BE2C (cell line): ENCODE results near the gene CHD6.

Experiments
- DNase-seq: peaks from one replicate; pipeline ENCODE4 v3.0.0-alpha.2; 2020
- H3K27me3 ChIP-seq: fragments of 250-450 bp; sonication (Bioruptor Pico); 2 replicates; pipeline ENCODE4 v1.5.1; 2020; ENCODE audit warnings: mild to moderate bottlenecking
- H3K36me3 ChIP-seq: fragments of 250-450 bp; sonication (Bioruptor Pico); 2 replicates; pipeline ENCODE4 v1.5.1; 2020; ENCODE audit warnings: mild to moderate bottlenecking
- H3K4me1 ChIP-seq: fragments of 250-450 bp; sonication (Bioruptor Pico); 2 replicates; pipeline ENCODE4 v1.5.1; 2020
- H3K4me3 ChIP-seq: 2 replicates; pipeline ENCODE4 v1.5.1; 2011; ENCODE audit warnings: low read depth, low read length
- H3K9me3 ChIP-seq: fragments of 250-450 bp; sonication (Bioruptor Pico); 2 replicates; pipeline ENCODE4 v1.5.1; 2020
- TF ChIP-seq, protein P1 (sequence below): IDR thresholded peaks from 2 replicates; pipeline ENCODE4 v1.5.1; 2012; ENCODE audit warnings: mild to moderate bottlenecking, low read depth, low read length

The CHD6 gene

DNA sequence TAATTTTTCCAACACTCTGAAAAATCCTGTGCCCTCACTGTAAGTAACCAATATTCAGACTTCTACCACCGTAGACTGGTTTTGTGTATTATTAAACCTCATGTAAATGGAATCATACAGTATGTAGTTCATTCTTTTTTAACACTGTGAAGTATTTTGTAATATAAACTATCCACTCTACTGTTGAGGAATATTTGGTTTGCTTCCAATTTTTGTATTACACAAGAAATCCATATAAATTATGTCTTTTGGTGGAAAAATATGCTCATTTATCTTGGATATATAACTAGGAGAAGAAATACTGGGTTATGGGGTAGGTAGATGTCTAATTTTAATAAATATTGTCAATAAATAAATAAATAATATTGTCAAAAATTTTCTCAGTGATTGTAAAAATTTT lies 116.8 kb downstream of the CHD6 start:
- TF ChIP-seq, protein P1, sequence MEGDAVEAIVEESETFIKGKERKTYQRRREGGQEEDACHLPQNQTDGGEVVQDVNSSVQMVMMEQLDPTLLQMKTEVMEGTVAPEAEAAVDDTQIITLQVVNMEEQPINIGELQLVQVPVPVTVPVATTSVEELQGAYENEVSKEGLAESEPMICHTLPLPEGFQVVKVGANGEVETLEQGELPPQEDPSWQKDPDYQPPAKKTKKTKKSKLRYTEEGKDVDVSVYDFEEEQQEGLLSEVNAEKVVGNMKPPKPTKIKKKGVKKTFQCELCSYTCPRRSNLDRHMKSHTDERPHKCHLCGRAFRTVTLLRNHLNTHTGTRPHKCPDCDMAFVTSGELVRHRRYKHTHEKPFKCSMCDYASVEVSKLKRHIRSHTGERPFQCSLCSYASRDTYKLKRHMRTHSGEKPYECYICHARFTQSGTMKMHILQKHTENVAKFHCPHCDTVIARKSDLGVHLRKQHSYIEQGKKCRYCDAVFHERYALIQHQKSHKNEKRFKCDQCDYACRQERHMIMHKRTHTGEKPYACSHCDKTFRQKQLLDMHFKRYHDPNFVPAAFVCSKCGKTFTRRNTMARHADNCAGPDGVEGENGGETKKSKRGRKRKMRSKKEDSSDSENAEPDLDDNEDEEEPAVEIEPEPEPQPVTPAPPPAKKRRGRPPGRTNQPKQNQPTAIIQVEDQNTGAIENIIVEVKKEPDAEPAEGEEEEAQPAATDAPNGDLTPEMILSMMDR: no peak
- Histone ChIP-seq H3K4me3 (no peak overlapping the region), H3K4me1 (no peaks in the 10 kb centered on the region), H3K36me3 (peaks cover 22% of the 10 kb centered on the region), H3K9me3 (no peaks in the 10 kb centered on the region), H3K27me3 (no peaks in the 10 kb centered on the region)
- DNase-seq: no peak

DNA sequence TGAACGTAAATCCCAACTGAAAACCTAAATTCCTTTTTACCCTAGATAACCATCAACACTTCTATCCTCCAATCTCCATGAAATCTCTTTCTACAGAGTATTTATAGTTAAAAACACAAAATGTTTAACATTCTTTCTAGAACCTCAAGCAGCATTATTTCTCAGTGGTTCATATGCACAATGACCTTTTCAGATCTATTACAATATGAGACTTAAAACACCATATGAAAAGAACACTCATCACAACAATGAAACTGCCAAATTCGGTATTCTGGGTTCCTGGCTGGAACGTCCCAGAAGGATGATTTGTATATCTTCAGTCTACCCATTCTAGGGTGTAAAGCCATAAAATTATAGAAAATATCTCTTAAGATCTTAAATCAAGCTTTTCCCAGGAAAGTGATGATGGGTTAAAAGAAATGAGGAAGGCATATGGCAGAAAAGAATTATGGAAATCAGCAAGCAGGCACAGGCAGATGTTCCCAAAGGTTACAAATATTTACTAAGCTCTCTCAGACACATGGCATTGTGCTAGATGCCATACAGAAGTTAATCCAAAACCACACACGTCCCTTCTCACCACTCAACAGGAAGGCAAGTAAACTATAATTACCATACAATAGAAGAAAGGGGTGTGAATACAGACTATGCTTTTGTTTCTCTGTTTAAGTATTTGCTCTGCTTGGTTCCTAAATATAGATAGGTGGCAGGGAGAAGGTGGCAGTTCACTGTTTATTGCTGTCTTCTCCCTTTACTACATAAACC lies 118.0 kb downstream of the CHD6 start:
- peaks cover 26% of the 10 kb centered on the region for H3K36me3 ChIP-seq
- no peak for DNase-seq
- TF ChIP-seq, protein P1: no peak
- H3K4me3 ChIP-seq: no peak overlapping the region
- H3K27me3 ChIP-seq: no peaks in the 10 kb centered on the region
- no peaks in the 10 kb centered on the region for H3K9me3 ChIP-seq
- no peaks in the 10 kb centered on the region for H3K4me1 ChIP-seq

DNA sequence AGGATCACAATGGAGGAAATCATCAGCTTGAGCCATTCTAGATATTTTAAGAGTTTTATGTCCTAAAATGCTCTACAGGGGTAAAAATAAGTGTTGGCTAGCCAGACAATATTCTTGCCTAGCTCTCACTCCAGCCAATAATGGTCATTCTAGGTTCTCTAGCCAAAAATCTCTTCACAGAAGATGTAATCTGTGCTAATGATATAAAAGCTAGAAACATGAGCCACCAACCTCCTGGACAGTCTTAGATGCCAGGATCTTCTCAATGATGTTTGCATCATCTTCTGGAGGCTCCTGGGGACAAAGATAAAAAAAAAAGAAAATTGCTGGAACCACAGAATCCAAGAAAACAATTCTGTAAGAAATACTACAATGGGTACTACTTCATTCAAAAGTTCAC lies 119.1 kb downstream of the CHD6 start:
- Histone ChIP-seq H3K36me3 (peaks cover 26% of the 10 kb centered on the region), H3K4me3 (no peak overlapping the region), H3K27me3 (no peaks in the 10 kb centered on the region), H3K4me1 (no peaks in the 10 kb centered on the region), H3K9me3 (no peaks in the 10 kb centered on the region)
- TF ChIP-seq, protein P1: no peak
- no peak for DNase-seq

DNA sequence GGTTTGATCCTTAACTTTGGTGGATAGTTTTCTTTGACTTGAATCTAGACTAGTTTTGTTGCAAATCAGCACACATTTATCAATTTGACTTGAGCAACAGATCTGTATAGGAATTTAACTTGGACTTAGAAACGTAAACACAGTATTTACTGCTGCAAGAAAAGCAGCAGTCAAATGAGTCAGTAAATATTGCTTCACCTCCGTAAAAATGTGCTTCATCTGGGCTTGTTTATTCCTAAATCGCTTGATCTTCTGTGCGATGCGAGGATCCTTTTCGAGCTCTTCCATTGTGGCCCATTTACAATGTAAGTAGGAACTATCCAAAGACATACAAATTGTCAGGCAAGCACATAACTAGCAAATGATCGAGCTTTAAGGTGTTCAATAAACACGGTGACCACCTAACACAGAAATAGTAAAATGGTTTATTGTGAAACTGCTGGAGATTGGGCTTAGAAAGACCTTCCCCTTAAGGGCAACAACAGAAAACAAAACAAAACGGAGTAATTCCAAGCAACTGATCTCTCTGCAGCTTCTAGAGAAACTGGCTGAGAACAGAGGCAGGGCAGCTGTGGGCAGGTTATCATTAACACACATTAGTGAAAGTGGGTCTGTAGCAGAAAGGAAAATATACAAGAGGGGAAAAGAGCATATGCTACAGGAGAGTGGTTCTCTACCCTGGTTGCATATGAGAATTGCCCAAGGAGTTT lies 120.8 kb downstream of the CHD6 start:
- H3K36me3 ChIP-seq: peaks cover 29% of the 10 kb centered on the region

DNA sequence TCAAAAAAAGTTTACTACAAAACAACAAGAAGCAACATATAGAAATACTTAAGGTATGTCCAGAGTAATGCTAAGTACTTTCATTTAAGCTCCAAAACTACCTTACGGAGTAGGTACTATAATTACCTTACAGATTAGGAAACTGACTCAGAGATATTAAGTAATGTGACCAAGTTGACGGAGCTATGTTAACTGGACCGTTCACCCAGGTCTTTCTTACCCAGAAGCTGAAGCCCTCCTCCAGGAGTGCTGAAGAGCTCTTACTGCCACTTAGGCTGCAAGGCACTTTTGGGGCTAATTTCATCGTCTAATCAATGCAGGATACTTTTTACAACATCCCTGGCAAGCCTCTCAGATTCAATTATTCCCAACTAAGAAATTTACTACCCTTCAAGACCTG lies 123.7 kb downstream of the CHD6 start:
- Histone ChIP-seq H3K4me3 (no peak overlapping the region), H3K9me3 (no peaks in the 10 kb centered on the region), H3K4me1 (no peaks in the 10 kb centered on the region), H3K27me3 (no peaks in the 10 kb centered on the region), H3K36me3 (peaks cover 53% of the 10 kb centered on the region)
- TF ChIP-seq, protein P1: no peak
- no peak for DNase-seq

More for the DNA sequence above, 120.8 kb downstream of the CHD6 start:
- TF ChIP-seq, protein P1: no peak
- H3K4me1 ChIP-seq: no peaks in the 10 kb centered on the region
- no peaks in the 10 kb centered on the region for H3K27me3 ChIP-seq
- no peak overlapping the region for H3K4me3 ChIP-seq
- no peaks in the 10 kb centered on the region for H3K9me3 ChIP-seq
- no peak for DNase-seq

DNA sequence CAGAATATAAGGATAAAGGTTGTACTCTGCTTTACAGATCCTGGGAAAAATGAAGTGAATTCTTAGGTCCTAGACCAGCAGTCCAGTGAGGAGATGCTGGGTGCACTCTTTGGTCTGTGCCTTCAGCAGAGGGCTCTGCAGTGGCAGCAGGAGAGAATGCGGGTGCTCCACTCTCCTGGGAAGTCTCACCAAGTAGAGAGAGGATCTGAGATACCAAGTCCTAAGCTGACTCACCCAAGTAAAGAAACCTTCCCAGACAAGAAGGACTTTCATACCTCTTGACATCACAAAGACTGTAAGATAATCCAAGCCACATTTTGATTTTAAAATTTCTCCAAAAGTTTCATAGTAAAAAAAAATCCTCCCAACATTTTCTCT lies 134.6 kb downstream of the CHD6 start:
- no peak for DNase-seq
- Histone ChIP-seq H3K4me3 (no peak overlapping the region), H3K4me1 (no peaks in the 10 kb centered on the region), H3K36me3 (peaks cover 30% of the 10 kb centered on the region), H3K27me3 (no peaks in the 10 kb centered on the region), H3K9me3 (no peaks in the 10 kb centered on the region)
- TF ChIP-seq, protein P1: no peak
